Liver (tissue), 9 donors: ENCODE data around the gene NXT1. TPM values are rescaled to one million over a fixed set of nuclear protein-coding genes. Genes with fewer than 3 reads are reported as not detected.

Source experiments
- DNase-seq: peaks from one replicate; pipeline ENCODE4 v3.0.0-alpha.2; 2017; ENCODE audit warnings: low spot score
- H3K27ac ChIP-seq, 2 donors: one replicate each; pipeline ENCODE4 v1.7.0; 2013; ENCODE audit warnings: inconsistent platforms in 2 of 2, low read length in 2 of 2, control low read depth in 1 of 2, low read depth in 1 of 2, mild to moderate bottlenecking in 1 of 2
- H3K27me3 ChIP-seq, 4 donors: one replicate each; pipeline versions ENCODE4 v1.6.1 to v1.7.0; 2013; ENCODE audit warnings: low read length in 3 of 4, inconsistent platforms in 1 of 4, mild to moderate bottlenecking in 1 of 4, moderate library complexity in 1 of 4; ENCODE audit not compliant: control insufficient read depth in 4 of 4, insufficient read depth in 4 of 4
- H3K36me3 ChIP-seq, 4 donors: one replicate each; pipeline versions ENCODE4 v1.6.1 to v1.7.0; 2013; ENCODE audit warnings: low read length in 3 of 4, mild to moderate bottlenecking in 3 of 4, low read depth in 1 of 4, moderate library complexity in 1 of 4; ENCODE audit not compliant: control insufficient read depth in 4 of 4, insufficient read depth in 3 of 4
- H3K4me1 ChIP-seq, 4 donors: one replicate each; pipeline versions ENCODE4 v1.6.1 to v1.7.0; 2013; ENCODE audit warnings: low read length in 3 of 4, mild to moderate bottlenecking in 3 of 4, moderate library complexity in 1 of 4; ENCODE audit not compliant: control insufficient read depth in 4 of 4, insufficient read depth in 4 of 4
- H3K4me3 ChIP-seq, 3 donors: one replicate each; pipeline versions ENCODE4 v1.6.1 to v1.7.0; 2013; ENCODE audit warnings: low read length in 3 of 3, control low read depth in 1 of 3, low read depth in 1 of 3, mild to moderate bottlenecking in 1 of 3
- H3K9ac ChIP-seq, 2 donors: one replicate each; pipeline ENCODE4 v1.7.0; 2013; ENCODE audit warnings: low read length in 2 of 2, mild to moderate bottlenecking in 2 of 2, moderate library complexity in 2 of 2, control low read depth in 1 of 2, low read depth in 1 of 2
- H3K9me3 ChIP-seq, 4 donors: one replicate each; pipeline versions ENCODE4 v1.6.1 to v1.7.0; 2013; ENCODE audit warnings: low read length in 3 of 4; ENCODE audit not compliant: control insufficient read depth in 4 of 4
- ATF3 ChIP-seq: IDR thresholded peaks from 2 replicates; pipeline ENCODE4 v1.6.1; 2016; ENCODE audit warnings: antibody characterized with exemption
- CTCF ChIP-seq: fragments of 150-350 bp; IDR thresholded peaks from 2 replicates; pipeline ENCODE4 v1.5.1; 2017; ENCODE audit warnings: improper control_type of control experiment, low read depth, low read length; ENCODE audit not compliant: missing input control
- EGR1 ChIP-seq, 2 donors: IDR thresholded peaks; 2 replicates each; pipeline ENCODE4 v1.6.1; 2016 to 2018; ENCODE audit warnings: antibody characterized with exemption in 2 of 2, low read depth in 2 of 2
- FOXA1 ChIP-seq: IDR thresholded peaks from 2 replicates; pipeline ENCODE4 v1.6.1; 2016; ENCODE audit warnings: antibody characterized with exemption
- FOXA2 ChIP-seq: IDR thresholded peaks from 2 replicates; pipeline ENCODE4 v1.6.1; 2016; ENCODE audit warnings: antibody characterized with exemption
- GABPA ChIP-seq, 2 donors: IDR thresholded peaks in 1 of 2; conservative IDR thresholded peaks in 1 of 2; 2 replicates each; pipeline ENCODE4 v1.6.1; 2016; ENCODE audit warnings: antibody characterized with exemption in 2 of 2, mild to moderate bottlenecking in 1 of 2, moderate library complexity in 1 of 2
- HNF4A ChIP-seq, 2 donors: conservative IDR thresholded peaks; 2 replicates each; pipeline ENCODE4 v1.6.1; 2016; ENCODE audit warnings: antibody characterized with exemption in 2 of 2, mild to moderate bottlenecking in 2 of 2
- NR2F2 ChIP-seq: IDR thresholded peaks from 2 replicates; pipeline ENCODE4 v1.6.1; 2016; ENCODE audit warnings: antibody characterized with exemption
- RAD21 ChIP-seq, 2 donors: IDR thresholded peaks; 2 replicates each; pipeline ENCODE4 v1.6.1; 2016; ENCODE audit warnings: antibody characterized with exemption in 2 of 2, mild to moderate bottlenecking in 2 of 2
- REST ChIP-seq: IDR thresholded peaks from 2 replicates; pipeline ENCODE4 v1.6.1; 2016; ENCODE audit warnings: antibody characterized with exemption, mild to moderate bottlenecking
- RXRA ChIP-seq, 2 donors: IDR thresholded peaks; 2 replicates each; pipeline ENCODE4 v1.6.1; 2017 to 2018; ENCODE audit warnings: antibody characterized with exemption in 2 of 2, mild to moderate bottlenecking in 1 of 2
- TAF1 ChIP-seq: conservative IDR thresholded peaks from 2 replicates; pipeline ENCODE4 v1.6.1; 2016; ENCODE audit warnings: antibody characterized with exemption, mild to moderate bottlenecking
- ZBTB33 ChIP-seq: IDR thresholded peaks from 2 replicates; pipeline ENCODE4 v1.6.1; 2016; ENCODE audit warnings: antibody characterized with exemption
- WGBS: extraction: QIAGEN DNeasy Blood & Tissue Kit; methylation state at CpG from one replicate; pipeline ENCODE4 v1.1.7; 2013; 5-methylcytosine and 5-hydroxymethylcytosine counted together
- polyA plus RNA-seq, 2 donors: library from polyadenylated mRNA; stranded (reverse) in 1 of 2; unstranded in 1 of 2; fragments of 200-250 nt in 1 of 2; fragments of >200 nt in 1 of 2; fragmentation: Nextera tagmentation in 1 of 2; extraction: Ambion mirVana in 1 of 2; gene quantifications; one replicate each; pipeline versions ENCODE4 v1.2.1 to v1.2.3, GENCODE V29; 2013 to 2015
- total RNA-seq, 2 donors: library from RNA; depleted of rRNA; stranded (reverse); fragments of >200 nt; gene quantifications; one replicate each; pipeline ENCODE4 v1.2.3, GENCODE V29; 2014
- donor health status: healthy.
- donor health status: healthy.
- donor health status: healthy.
- donor health status: healthy.
- donor health status: healthy.

Gene NXT1
- total and polyA plus RNA-seq, 4 donors: 5.7 to 9.6 (median 8.8) TPM

- no peak overlapping the region for H3K4me3 ChIP-seq
Observed at GRCh38 chr20:23336476-23336875, 14.1 kb upstream of the NXT1 start.

GRCh38 chr20:23337312-23337711 is 13.3 kb upstream of the NXT1 start:
- Histone ChIP-seq H3K27me3 (no peaks in the 10 kb centered on the region), H3K4me1 (no peaks in the 10 kb centered on the region), H3K27ac (no peak overlapping the region), H3K9me3 (no peaks in the 10 kb centered on the region), H3K36me3 (no peaks in the 10 kb centered on the region), H3K4me3 (no peak overlapping the region), H3K9ac (no peak overlapping the region)
- TF ChIP-seq RXRA (IDR thresholded peaks at IDR 0.05): no peak
- TF ChIP-seq CTCF: no peak
- TF ChIP-seq EGR1 (IDR thresholded peaks at IDR 0.05; ENCODE audit: low read depth in 2 of 2): no peak
- no peak for TF ChIP-seq REST
- no peak for TF ChIP-seq FOXA1
- TF ChIP-seq ZBTB33: no peak
- no peak for TF ChIP-seq ATF3
- TF ChIP-seq NR2F2: no peak
- TF ChIP-seq GABPA (IDR thresholded peaks at IDR 0.05 in 1 of 2, conservative IDR thresholded peaks at IDR 0.05 in 1 of 2): no peak
- no peak for TF ChIP-seq RAD21 (IDR thresholded peaks at IDR 0.05)
- no peak for TF ChIP-seq FOXA2
- no peak for TF ChIP-seq TAF1
- DNase-seq: no peak

More at GRCh38 chr20:23336476-23336875, 14.1 kb upstream of the NXT1 start:
- TF ChIP-seq ZBTB33 (no peak), HNF4A (conservative IDR thresholded peaks at IDR 0.05) (no peak)
- H3K4me1 ChIP-seq: no peaks in the 10 kb centered on the region
- 92% methylated on average over 5 of the region's 5 CpGs for WGBS
- H3K9me3 ChIP-seq: no peaks in the 10 kb centered on the region
- no peaks in the 10 kb centered on the region for H3K36me3 ChIP-seq
- no peaks in the 10 kb centered on the region for H3K27me3 ChIP-seq
- DNase-seq: no peak
- no peak overlapping the region for H3K27ac ChIP-seq
- no peak overlapping the region for H3K9ac ChIP-seq
